GM23338 (cell line): ENCODE measurements around the gene AMELX. TPM values are rescaled to one million over a fixed set of nuclear protein-coding genes. Genes with fewer than 3 reads are reported as not detected.

ENCODE experiments used
- ATAC-seq: fragments of 200-7000 bp; cut with Tn5 transposase; 3 replicates; pipeline ENCODE4 v1.9.1; 2020
- DNase-seq: peaks from one replicate; pipeline ENCODE4 v3.0.0-alpha.2; 2015; ENCODE audit warnings: low spot score
- H2AFZ ChIP-seq: fragments of 200-600 bp; sonication (generic); 2 replicates; pipeline ENCODE4 v1.8.0; 2016; ENCODE audit warnings: antibody characterized with exemption, mild to moderate bottlenecking, moderate library complexity
- H3F3A ChIP-seq: fragments of 200-600 bp; sonication (generic); replicated peaks from 2 replicates; pipeline ENCODE4 v1.8.0; 2017; ENCODE audit warnings: antibody characterized with exemption, mixed run types, low read depth
- H3K27ac ChIP-seq: fragments of 200-600 bp; sonication (generic); 2 replicates; pipeline ENCODE4 v1.6.1; 2016; ENCODE audit warnings: low read depth
- H3K27me3 ChIP-seq: fragments of 200-600 bp; sonication (generic); 2 replicates; pipeline ENCODE4 v1.8.0; 2016; ENCODE audit warnings: mild to moderate bottlenecking, mixed run types, moderate library complexity; ENCODE audit not compliant: insufficient read depth
- H3K36me3 ChIP-seq: fragments of 200-600 bp; sonication (generic); 2 replicates; pipeline ENCODE4 v1.8.0; 2016; ENCODE audit warnings: mild to moderate bottlenecking; ENCODE audit not compliant: insufficient read depth
- H3K4me1 ChIP-seq: fragments of 200-600 bp; sonication (generic); 2 replicates; pipeline ENCODE4 v1.8.0; 2016; ENCODE audit warnings: mild to moderate bottlenecking, moderate library complexity; ENCODE audit not compliant: insufficient read depth
- H3K4me2 ChIP-seq: fragments of 200-600 bp; sonication (generic); 2 replicates; pipeline ENCODE4 v1.7.1; 2017; ENCODE audit warnings: mixed run types
- H3K4me3 ChIP-seq: fragments of 200-600 bp; sonication (generic); 2 replicates; pipeline ENCODE4 v1.6.1; 2016; ENCODE audit warnings: mixed run types
- H3K79me2 ChIP-seq: fragments of 200-600 bp; sonication (generic); replicated peaks from 2 replicates; pipeline ENCODE4 v1.8.0; 2017; ENCODE audit warnings: mild to moderate bottlenecking; ENCODE audit not compliant: insufficient read depth
- H3K9me2 ChIP-seq: fragments of 200-600 bp; sonication (generic); 2 replicates; pipeline ENCODE4 v1.8.0; 2017; ENCODE audit not compliant: insufficient read depth
- H4K20me1 ChIP-seq: fragments of 200-600 bp; sonication (generic); replicated peaks from 2 replicates; pipeline ENCODE4 v1.8.0; 2017; ENCODE audit warnings: mild to moderate bottlenecking; ENCODE audit not compliant: insufficient read depth
- H3K27ac Mint-ChIP-seq: 2 replicates; pipeline ENCODE4 v1.8.0; 2020; ENCODE audit warnings: inconsistent platforms, mild to moderate bottlenecking, moderate library complexity, mixed read lengths
- H3K27me3 Mint-ChIP-seq: 3 replicates; pipeline ENCODE4 v1.8.0; 2022; ENCODE audit warnings: low read depth, mild to moderate bottlenecking, moderate library complexity, mixed read lengths, inconsistent platforms; ENCODE audit not compliant: insufficient read depth, poor library complexity
- H3K36me3 Mint-ChIP-seq: 3 replicates; pipeline ENCODE4 v1.8.0; 2021; ENCODE audit warnings: low read depth, mild to moderate bottlenecking, inconsistent platforms, moderate library complexity, mixed read lengths
- H3K4me1 Mint-ChIP-seq: 3 replicates; pipeline ENCODE4 v1.8.0; 2020; ENCODE audit warnings: mild to moderate bottlenecking, inconsistent platforms, mixed read lengths
- H3K4me3 Mint-ChIP-seq: 3 replicates; pipeline ENCODE4 v1.8.0; 2021; ENCODE audit warnings: moderate library complexity, mild to moderate bottlenecking, inconsistent platforms, mixed read lengths
- H3K9me3 Mint-ChIP-seq: 3 replicates; pipeline ENCODE4 v1.8.0; 2020; ENCODE audit warnings: moderate library complexity, mild to moderate bottlenecking, inconsistent platforms, mixed read lengths
- CREB1 ChIP-seq: fragments of 250-450 bp; sonication (Bioruptor Pico); IDR thresholded peaks from 2 replicates; pipeline ENCODE4 v1.5.0; 2020; ENCODE audit warnings: low read depth, mild to moderate bottlenecking, moderate library complexity
- EZH2 ChIP-seq: fragments of 200-600 bp; sonication (generic); IDR thresholded peaks from one replicate; pipeline ENCODE4 v1.8.0; 2017; ENCODE audit warnings: antibody characterized with exemption, mild to moderate bottlenecking, low read depth; ENCODE audit not compliant: unreplicated experiment
- NANOG ChIP-seq: IDR thresholded peaks from 2 replicates; pipeline ENCODE4 v1.6.1; 2016; ENCODE audit warnings: antibody characterized with exemption, borderline replicate concordance
- POLR2AphosphoS5 ChIP-seq: IDR thresholded peaks from 2 replicates; pipeline ENCODE4 v1.6.1; 2016; ENCODE audit warnings: antibody characterized with exemption, low read depth
- ZNF114 ChIP-seq: fragments of 250-450 bp; sonication (Bioruptor Pico); IDR thresholded peaks from 2 replicates; pipeline ENCODE4 v1.5.0; 2020; ENCODE audit warnings: mild to moderate bottlenecking, moderate library complexity
- ZNF462 ChIP-seq: fragments of 250-450 bp; sonication (Bioruptor Pico); IDR thresholded peaks from 2 replicates; pipeline ENCODE4 v1.5.0; 2020; ENCODE audit warnings: mild to moderate bottlenecking, moderate library complexity
- polyA plus RNA-seq: library from polyadenylated mRNA; unstranded; fragments of >200 nt; fragmentation: Nextera tagmentation; extraction: Ambion mirVana; gene quantifications from 2 replicates; pipeline ENCODE4 v1.2.1, GENCODE V29; 2016
- total RNA-seq: library from RNA; depleted of rRNA; stranded (reverse); fragments of >200 nt; shearing (Covaris generic); gene quantifications from 2 replicates; pipeline ENCODE4 v1.2.3, GENCODE V29; 2014
- TF ChIP-seq, protein P1 (sequence below): IDR thresholded peaks from 2 replicates; pipeline ENCODE4 v1.6.1; 2016; ENCODE audit warnings: antibody characterized with exemption

Gene AMELX
- total and polyA plus RNA-seq, 2 experiments from 2014 or later, result not detected

- no peak for TF ChIP-seq ZNF462 (CRISPR knock-in tag)
Measured at GRCh38 chrX:11346121-11346682, 53.0 kb downstream of the AMELX start (continued).

DNA sequence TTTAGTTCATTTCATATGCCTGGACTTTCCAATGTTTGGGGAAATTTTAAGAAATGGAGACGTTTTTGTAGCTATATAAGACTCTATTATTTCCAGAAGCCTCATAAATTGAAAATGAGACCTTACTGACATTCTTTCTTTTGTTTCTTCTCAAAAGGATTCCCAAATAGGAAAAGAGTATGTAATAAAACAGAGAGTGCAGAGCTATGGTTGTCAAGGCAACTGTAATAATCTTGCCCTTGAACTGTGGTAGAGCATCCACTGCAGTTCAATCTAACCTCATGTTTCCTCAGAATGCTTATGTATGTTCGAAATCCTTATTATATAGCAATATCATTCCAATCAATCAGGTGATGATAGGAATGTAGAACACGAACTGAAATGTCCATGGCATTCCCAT lies 54.1 kb downstream of the AMELX start:
- Histone ChIP-seq H3K4me2 (no peak overlapping the region), H3K27ac (no peak overlapping the region), H3K4me3 (no peak overlapping the region), H3K9me2 (no peaks in the 10 kb centered on the region), H3F3A (no peaks in the 10 kb centered on the region), H3K27me3 (no peaks in the 10 kb centered on the region), H2AFZ (no peak overlapping the region), H3K4me1 (no peaks in the 10 kb centered on the region), H3K79me2 (no peaks in the 10 kb centered on the region), H3K36me3 (no peaks in the 10 kb centered on the region), H4K20me1 (no peaks in the 10 kb centered on the region)
- ATAC-seq (no peak), DNase-seq (no peak)
- Mint-ChIP-seq H3K27ac (no peak overlapping the region), H3K4me3 (no peak overlapping the region), H3K27me3 (peaks cover 2% of the 10 kb centered on the region), H3K4me1 (peaks cover 8% of the 10 kb centered on the region; the same call in 2 of the 3 replicates), H3K36me3 (no peaks in the 10 kb centered on the region), H3K9me3 (no peaks in the 10 kb centered on the region)
- TF ChIP-seq NANOG (no peak), CREB1 (CRISPR knock-in tag) (no peak), EZH2 (no peak), ZNF462 (CRISPR knock-in tag) (no peak), ZNF114 (CRISPR knock-in tag) (no peak), POLR2AphosphoS5 (no peak)
- TF ChIP-seq, protein P1, sequence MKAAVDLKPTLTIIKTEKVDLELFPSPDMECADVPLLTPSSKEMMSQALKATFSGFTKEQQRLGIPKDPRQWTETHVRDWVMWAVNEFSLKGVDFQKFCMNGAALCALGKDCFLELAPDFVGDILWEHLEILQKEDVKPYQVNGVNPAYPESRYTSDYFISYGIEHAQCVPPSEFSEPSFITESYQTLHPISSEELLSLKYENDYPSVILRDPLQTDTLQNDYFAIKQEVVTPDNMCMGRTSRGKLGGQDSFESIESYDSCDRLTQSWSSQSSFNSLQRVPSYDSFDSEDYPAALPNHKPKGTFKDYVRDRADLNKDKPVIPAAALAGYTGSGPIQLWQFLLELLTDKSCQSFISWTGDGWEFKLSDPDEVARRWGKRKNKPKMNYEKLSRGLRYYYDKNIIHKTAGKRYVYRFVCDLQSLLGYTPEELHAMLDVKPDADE, result no peak
